Liver (tissue), 9 donors: ENCODE results near the gene BAHCC1. TPM values are rescaled to one million over a fixed set of nuclear protein-coding genes. Genes with fewer than 3 reads are reported as not detected.

Source experiments
- DNase-seq: peaks from one replicate; pipeline ENCODE4 v3.0.0-alpha.2; 2017; ENCODE audit warnings: low spot score
- H3K27ac ChIP-seq, 2 donors: one replicate each; pipeline ENCODE4 v1.7.0; 2013; ENCODE audit warnings: inconsistent platforms in 2 of 2, low read length in 2 of 2, control low read depth in 1 of 2, low read depth in 1 of 2, mild to moderate bottlenecking in 1 of 2
- H3K27me3 ChIP-seq, 4 donors: one replicate each; pipeline versions ENCODE4 v1.6.1 to v1.7.0; 2013; ENCODE audit warnings: low read length in 3 of 4, inconsistent platforms in 1 of 4, mild to moderate bottlenecking in 1 of 4, moderate library complexity in 1 of 4; ENCODE audit not compliant: control insufficient read depth in 4 of 4, insufficient read depth in 4 of 4
- H3K36me3 ChIP-seq, 4 donors: one replicate each; pipeline versions ENCODE4 v1.6.1 to v1.7.0; 2013; ENCODE audit warnings: low read length in 3 of 4, mild to moderate bottlenecking in 3 of 4, low read depth in 1 of 4, moderate library complexity in 1 of 4; ENCODE audit not compliant: control insufficient read depth in 4 of 4, insufficient read depth in 3 of 4
- H3K4me1 ChIP-seq, 4 donors: one replicate each; pipeline versions ENCODE4 v1.6.1 to v1.7.0; 2013; ENCODE audit warnings: low read length in 3 of 4, mild to moderate bottlenecking in 3 of 4, moderate library complexity in 1 of 4; ENCODE audit not compliant: control insufficient read depth in 4 of 4, insufficient read depth in 4 of 4
- H3K4me3 ChIP-seq, 3 donors: one replicate each; pipeline versions ENCODE4 v1.6.1 to v1.7.0; 2013; ENCODE audit warnings: low read length in 3 of 3, control low read depth in 1 of 3, low read depth in 1 of 3, mild to moderate bottlenecking in 1 of 3
- H3K9ac ChIP-seq, 2 donors: one replicate each; pipeline ENCODE4 v1.7.0; 2013; ENCODE audit warnings: low read length in 2 of 2, mild to moderate bottlenecking in 2 of 2, moderate library complexity in 2 of 2, control low read depth in 1 of 2, low read depth in 1 of 2
- H3K9me3 ChIP-seq, 4 donors: one replicate each; pipeline versions ENCODE4 v1.6.1 to v1.7.0; 2013; ENCODE audit warnings: low read length in 3 of 4; ENCODE audit not compliant: control insufficient read depth in 4 of 4
- EGR1 ChIP-seq, 2 donors: IDR thresholded peaks; 2 replicates each; pipeline ENCODE4 v1.6.1; 2016 to 2018; ENCODE audit warnings: antibody characterized with exemption in 2 of 2, low read depth in 2 of 2
- FOXA2 ChIP-seq: IDR thresholded peaks from 2 replicates; pipeline ENCODE4 v1.6.1; 2016; ENCODE audit warnings: antibody characterized with exemption
- HNF4A ChIP-seq, 2 donors: conservative IDR thresholded peaks; 2 replicates each; pipeline ENCODE4 v1.6.1; 2016; ENCODE audit warnings: antibody characterized with exemption in 2 of 2, mild to moderate bottlenecking in 2 of 2
- HNF4G ChIP-seq: IDR thresholded peaks from 2 replicates; pipeline ENCODE4 v1.6.1; 2016; ENCODE audit warnings: antibody characterized with exemption
- JUND ChIP-seq, 2 donors: IDR thresholded peaks; 2 replicates each; pipeline ENCODE4 v1.6.1; 2016; ENCODE audit warnings: antibody characterized with exemption in 2 of 2
- NR2F2 ChIP-seq: IDR thresholded peaks from 2 replicates; pipeline ENCODE4 v1.6.1; 2016; ENCODE audit warnings: antibody characterized with exemption
- RAD21 ChIP-seq, 2 donors: IDR thresholded peaks; 2 replicates each; pipeline ENCODE4 v1.6.1; 2016; ENCODE audit warnings: antibody characterized with exemption in 2 of 2, mild to moderate bottlenecking in 2 of 2
- RXRA ChIP-seq, 2 donors: IDR thresholded peaks; 2 replicates each; pipeline ENCODE4 v1.6.1; 2017 to 2018; ENCODE audit warnings: antibody characterized with exemption in 2 of 2, mild to moderate bottlenecking in 1 of 2
- SP1 ChIP-seq: IDR thresholded peaks from 2 replicates; pipeline ENCODE4 v1.6.1; 2018; ENCODE audit warnings: antibody characterized with exemption, mild to moderate bottlenecking
- TAF1 ChIP-seq: conservative IDR thresholded peaks from 2 replicates; pipeline ENCODE4 v1.6.1; 2016; ENCODE audit warnings: antibody characterized with exemption, mild to moderate bottlenecking
- YY1 ChIP-seq: IDR thresholded peaks from 2 replicates; pipeline ENCODE4 v1.6.1; 2016; ENCODE audit warnings: antibody characterized with exemption, mild to moderate bottlenecking
- WGBS: extraction: QIAGEN DNeasy Blood & Tissue Kit; methylation state at CpG from one replicate; pipeline ENCODE4 v1.1.7; 2013; 5-methylcytosine and 5-hydroxymethylcytosine counted together
- polyA plus RNA-seq, 2 donors: library from polyadenylated mRNA; stranded (reverse) in 1 of 2; unstranded in 1 of 2; fragments of 200-250 nt in 1 of 2; fragments of >200 nt in 1 of 2; fragmentation: Nextera tagmentation in 1 of 2; extraction: Ambion mirVana in 1 of 2; gene quantifications; one replicate each; pipeline versions ENCODE4 v1.2.1 to v1.2.3, GENCODE V29; 2013 to 2015
- total RNA-seq, 2 donors: library from RNA; depleted of rRNA; stranded (reverse); fragments of >200 nt; gene quantifications; one replicate each; pipeline ENCODE4 v1.2.3, GENCODE V29; 2014
- TF ChIP-seq, protein P1 (sequence below): fragments of 150-350 bp; IDR thresholded peaks from 2 replicates; pipeline ENCODE4 v1.5.1; 2017; ENCODE audit warnings: improper control_type of control experiment, low read depth, low read length; ENCODE audit not compliant: missing input control
- TF ChIP-seq, protein P2 (sequence below): IDR thresholded peaks from 2 replicates; pipeline ENCODE4 v1.6.1; 2016; ENCODE audit warnings: antibody characterized with exemption
- TF ChIP-seq, protein P3 (sequence below): IDR thresholded peaks from 2 replicates; pipeline ENCODE4 v1.6.1; 2016; ENCODE audit warnings: antibody characterized with exemption
- TF ChIP-seq, protein P4 (sequence below): IDR thresholded peaks from 2 replicates; pipeline ENCODE4 v1.6.1; 2016; ENCODE audit warnings: antibody characterized with exemption
- donor health status: healthy.
- donor health status: healthy.
- donor health status: healthy.
- donor health status: healthy.
- donor health status: healthy.

The BAHCC1 gene
- total and polyA plus RNA-seq, 4 donors = 0.76 to 3.9 (median 2.5) TPM

DNA sequence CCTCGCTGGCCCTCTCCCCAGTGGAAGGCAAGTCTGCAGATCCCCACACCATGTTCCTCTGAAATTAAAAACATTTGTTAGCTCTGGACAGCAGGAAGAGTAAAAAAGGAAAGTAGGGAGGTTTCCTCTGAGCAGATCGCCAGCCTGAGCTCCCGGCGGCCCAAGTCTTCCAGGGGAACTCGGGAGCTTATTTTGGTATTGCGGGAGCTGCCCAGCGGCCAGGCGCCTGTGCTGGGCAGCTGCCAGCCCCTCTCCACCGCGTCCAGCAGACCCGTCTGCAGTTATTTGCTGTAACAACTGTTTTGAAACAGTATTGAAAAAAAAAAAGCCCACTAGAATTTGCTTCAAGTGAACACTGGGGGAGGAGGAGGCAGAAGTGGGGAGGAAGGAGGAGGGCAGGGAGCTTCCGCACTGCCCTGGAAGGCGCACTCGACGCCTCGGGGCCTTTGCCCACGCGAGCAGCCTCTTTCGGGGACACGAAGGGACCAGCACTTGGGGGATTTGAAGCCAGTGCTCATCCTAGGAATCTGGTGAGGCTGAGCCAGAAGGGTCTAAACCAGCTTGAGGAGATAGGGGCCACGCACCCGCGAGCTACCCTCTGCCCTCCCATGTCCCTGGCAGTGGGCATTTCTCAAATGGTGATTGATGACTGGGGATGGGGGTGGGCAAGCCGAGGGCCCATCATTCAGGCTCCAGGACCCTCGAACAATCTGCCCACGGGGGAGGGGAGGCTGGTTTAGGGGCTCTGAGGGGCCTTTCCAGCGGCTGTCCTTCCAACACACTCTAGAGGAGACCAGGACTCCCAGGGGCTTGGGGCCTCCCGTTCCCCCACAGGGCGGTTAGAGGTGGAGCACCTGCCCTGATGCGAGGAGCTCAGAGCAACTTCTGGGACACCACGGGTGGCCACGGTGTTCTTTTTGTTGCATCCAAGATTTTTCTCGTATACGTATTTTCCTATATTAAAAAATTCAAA lies 3.0 kb upstream of the BAHCC1 start:
- Histone ChIP-seq H3K9ac (peak overlapping the region; percentile 74 to 86), H3K9me3 (no peaks in the 10 kb centered on the region), H3K4me1 (peaks cover 22 to 53% (median 32%) of the 10 kb centered on the region in 4 donors), H3K27ac (peak overlapping the region; percentile 84 to 86), H3K36me3 (no peaks in the 10 kb centered on the region), H3K27me3 (no peaks in the 10 kb centered on the region), H3K4me3 (peak overlapping the region; percentile 49 to 91 (median 58))
- 9% methylated on average over 34 of the region's 34 CpGs for WGBS
- no peak for DNase-seq
- TF ChIP-seq, protein P1, sequence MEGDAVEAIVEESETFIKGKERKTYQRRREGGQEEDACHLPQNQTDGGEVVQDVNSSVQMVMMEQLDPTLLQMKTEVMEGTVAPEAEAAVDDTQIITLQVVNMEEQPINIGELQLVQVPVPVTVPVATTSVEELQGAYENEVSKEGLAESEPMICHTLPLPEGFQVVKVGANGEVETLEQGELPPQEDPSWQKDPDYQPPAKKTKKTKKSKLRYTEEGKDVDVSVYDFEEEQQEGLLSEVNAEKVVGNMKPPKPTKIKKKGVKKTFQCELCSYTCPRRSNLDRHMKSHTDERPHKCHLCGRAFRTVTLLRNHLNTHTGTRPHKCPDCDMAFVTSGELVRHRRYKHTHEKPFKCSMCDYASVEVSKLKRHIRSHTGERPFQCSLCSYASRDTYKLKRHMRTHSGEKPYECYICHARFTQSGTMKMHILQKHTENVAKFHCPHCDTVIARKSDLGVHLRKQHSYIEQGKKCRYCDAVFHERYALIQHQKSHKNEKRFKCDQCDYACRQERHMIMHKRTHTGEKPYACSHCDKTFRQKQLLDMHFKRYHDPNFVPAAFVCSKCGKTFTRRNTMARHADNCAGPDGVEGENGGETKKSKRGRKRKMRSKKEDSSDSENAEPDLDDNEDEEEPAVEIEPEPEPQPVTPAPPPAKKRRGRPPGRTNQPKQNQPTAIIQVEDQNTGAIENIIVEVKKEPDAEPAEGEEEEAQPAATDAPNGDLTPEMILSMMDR = no peak
- TF ChIP-seq RXRA (IDR thresholded peaks at IDR 0.05) (no peak), RAD21 (IDR thresholded peaks at IDR 0.05) (peak; percentile 18 to 48), SP1 (peak; percentile 41)

DNA sequence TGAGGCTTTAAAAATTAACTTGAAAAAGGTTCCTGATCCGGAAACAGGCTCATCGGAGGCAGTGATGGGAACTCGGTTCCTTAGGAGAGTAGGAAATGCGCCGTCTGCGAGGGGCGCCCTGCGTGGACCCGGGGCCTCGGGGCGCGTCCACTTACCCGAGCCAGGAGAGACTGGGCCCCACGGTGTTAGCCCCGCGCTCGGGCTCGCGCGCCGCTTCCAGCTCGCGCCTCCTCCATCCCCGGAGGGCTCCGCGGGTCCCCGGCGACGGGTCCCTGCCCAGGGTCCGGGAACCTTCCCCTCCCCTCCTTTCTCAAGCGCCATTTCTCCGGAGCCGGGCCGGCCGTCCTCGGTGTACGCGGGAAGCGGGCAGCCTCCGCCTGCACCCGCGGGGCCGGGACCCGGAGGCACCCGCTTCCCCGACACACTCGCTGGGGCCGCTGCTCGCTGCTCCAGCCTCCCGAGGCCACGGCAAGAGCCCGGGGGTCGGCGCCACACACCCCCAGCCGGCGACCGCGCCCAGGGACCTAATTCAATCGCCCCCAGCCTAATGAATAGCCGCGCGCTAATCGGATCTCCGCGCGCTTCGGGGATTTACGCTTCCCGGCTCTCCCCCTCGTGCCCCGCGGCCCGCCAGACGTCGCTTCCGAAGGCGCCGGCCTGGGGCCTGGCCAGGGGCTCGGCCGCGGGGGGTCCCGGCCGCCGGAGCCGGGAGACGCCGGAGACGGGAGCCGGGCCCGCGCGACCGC lies 2.2 kb upstream of the BAHCC1 start:
- Histone ChIP-seq H3K36me3 (no peaks in the 10 kb centered on the region), H3K9me3 (no peaks in the 10 kb centered on the region), H3K4me1 (peaks cover 22 to 54% (median 32%) of the 10 kb centered on the region in 4 donors), H3K27me3 (no peaks in the 10 kb centered on the region), H3K4me3 (peak overlapping the region; percentile 49 to 91 (median 58)), H3K27ac (peak overlapping the region; percentile 84 to 86), H3K9ac (peak overlapping the region; percentile 74 to 86)
- 1% methylated on average over 93 of the region's 93 CpGs for WGBS
- TF ChIP-seq RAD21 (IDR thresholded peaks at IDR 0.05) (no peak), RXRA (IDR thresholded peaks at IDR 0.05) (no peak), EGR1 (IDR thresholded peaks at IDR 0.05; ENCODE audit: low read depth in 2 of 2) (no peak), YY1 (no peak), NR2F2 (no peak)
- TF ChIP-seq, protein P2, sequence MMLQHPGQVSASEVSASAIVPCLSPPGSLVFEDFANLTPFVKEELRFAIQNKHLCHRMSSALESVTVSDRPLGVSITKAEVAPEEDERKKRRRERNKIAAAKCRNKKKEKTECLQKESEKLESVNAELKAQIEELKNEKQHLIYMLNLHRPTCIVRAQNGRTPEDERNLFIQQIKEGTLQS = no peak
- no peak for DNase-seq

DNA sequence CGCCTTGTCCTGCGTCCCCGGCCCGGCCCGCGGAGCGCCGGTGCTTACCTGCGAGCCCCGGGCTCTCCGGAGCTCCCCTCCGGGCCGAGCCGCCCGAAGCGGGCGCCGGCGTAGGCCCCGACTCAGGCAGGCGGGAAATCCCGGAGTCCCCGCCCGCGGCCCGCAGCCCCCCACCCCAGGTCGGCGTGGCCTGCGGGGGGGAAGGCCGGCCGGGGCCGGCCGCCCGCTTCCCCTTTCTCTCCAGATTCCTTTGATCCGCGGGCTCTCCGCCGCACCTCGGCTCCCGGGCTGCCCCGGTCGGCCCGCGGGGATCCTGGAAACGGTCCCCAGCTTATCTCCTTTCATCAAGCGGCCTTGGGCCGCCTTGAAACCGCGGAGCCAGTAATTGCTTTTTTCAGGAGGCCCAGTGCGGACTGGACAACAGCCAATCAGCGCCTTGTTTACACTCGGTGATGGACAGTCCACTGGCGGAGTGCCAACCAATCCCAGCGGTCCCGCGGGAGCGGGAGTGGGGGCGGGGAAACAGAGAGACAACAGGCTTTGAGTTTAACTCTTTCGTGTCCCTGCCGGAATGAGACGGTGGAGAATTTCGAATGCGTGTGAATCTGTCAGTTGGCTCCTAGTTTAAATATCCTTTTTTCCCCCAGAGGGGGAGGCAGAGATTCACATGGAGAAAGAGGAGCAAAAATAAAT lies 1.4 kb upstream of the BAHCC1 start:
- peak overlapping the region in 1 of 2 donors; percentile 74 for H3K9ac ChIP-seq
- H3K36me3 ChIP-seq = no peaks in the 10 kb centered on the region
- DNase-seq = peak; percentile 100
- WGBS = under 1% methylated on average over 63 of the region's 63 CpGs
- H3K4me3 ChIP-seq = peak overlapping the region; percentile 15 to 91 (median 58)
- no peaks in the 10 kb centered on the region for H3K27me3 ChIP-seq
- H3K9me3 ChIP-seq = no peaks in the 10 kb centered on the region
- peak overlapping the region; percentile 84 to 86 for H3K27ac ChIP-seq
- peaks cover 16 to 58% (median 32%) of the 10 kb centered on the region in 4 donors for H3K4me1 ChIP-seq
- TF ChIP-seq FOXA2 (peak; percentile 100), JUND (IDR thresholded peaks at IDR 0.05) (peak in 1 of 2 donors; percentile 25), RXRA (IDR thresholded peaks at IDR 0.05) (peak; percentile 60 to 61), EGR1 (IDR thresholded peaks at IDR 0.05; ENCODE audit: low read depth in 2 of 2) (peak in 1 of 2 donors; percentile 83), SP1 (peak; percentile 88), HNF4G (no peak), YY1 (peak; percentile 86), HNF4A (conservative IDR thresholded peaks at IDR 0.05) (peak; percentile 19 to 42), TAF1 (no peak)
- TF ChIP-seq, protein P2 = peak; percentile 53
- TF ChIP-seq, protein P3, sequence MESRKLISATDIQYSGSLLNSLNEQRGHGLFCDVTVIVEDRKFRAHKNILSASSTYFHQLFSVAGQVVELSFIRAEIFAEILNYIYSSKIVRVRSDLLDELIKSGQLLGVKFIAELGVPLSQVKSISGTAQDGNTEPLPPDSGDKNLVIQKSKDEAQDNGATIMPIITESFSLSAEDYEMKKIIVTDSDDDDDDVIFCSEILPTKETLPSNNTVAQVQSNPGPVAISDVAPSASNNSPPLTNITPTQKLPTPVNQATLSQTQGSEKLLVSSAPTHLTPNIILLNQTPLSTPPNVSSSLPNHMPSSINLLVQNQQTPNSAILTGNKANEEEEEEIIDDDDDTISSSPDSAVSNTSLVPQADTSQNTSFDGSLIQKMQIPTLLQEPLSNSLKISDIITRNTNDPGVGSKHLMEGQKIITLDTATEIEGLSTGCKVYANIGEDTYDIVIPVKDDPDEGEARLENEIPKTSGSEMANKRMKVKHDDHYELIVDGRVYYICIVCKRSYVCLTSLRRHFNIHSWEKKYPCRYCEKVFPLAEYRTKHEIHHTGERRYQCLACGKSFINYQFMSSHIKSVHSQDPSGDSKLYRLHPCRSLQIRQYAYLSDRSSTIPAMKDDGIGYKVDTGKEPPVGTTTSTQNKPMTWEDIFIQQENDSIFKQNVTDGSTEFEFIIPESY = peak; percentile 95
- TF ChIP-seq, protein P4, sequence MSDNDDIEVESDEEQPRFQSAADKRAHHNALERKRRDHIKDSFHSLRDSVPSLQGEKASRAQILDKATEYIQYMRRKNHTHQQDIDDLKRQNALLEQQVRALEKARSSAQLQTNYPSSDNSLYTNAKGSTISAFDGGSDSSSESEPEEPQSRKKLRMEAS = peak; percentile 65
